Keratinocyte (primary cell): ENCODE measurements around the gene RANBP17.

Experiments
- CTCF ChIP-seq, 3 experiments: IDR thresholded peaks in 1 of 3; conservative IDR thresholded peaks in 1 of 3; optimal IDR thresholded peaks in 1 of 3; 2 replicates in 2 of 3; 3 replicates in 1 of 3; pipeline versions ENCODE3 to v1.5.1; 2011; ENCODE audit warnings: low read length in 3 of 3, mild to moderate bottlenecking in 3 of 3, moderate library complexity in 2 of 3, control low read depth in 1 of 3, inconsistent platforms in 1 of 3; ENCODE audit not compliant: insufficient read depth in 2 of 3; ENCODE audit errors: extremely low read depth in 1 of 3
- EZH2 ChIP-seq: IDR thresholded peaks from one replicate; pipeline ENCODE4 v1.6.1; 2012; ENCODE audit warnings: inconsistent platforms, mild to moderate bottlenecking, low read length, moderate library complexity

- no peak for TF ChIP-seq CTCF (optimal IDR thresholded peaks at IDR 0.05 in 1 of 3, IDR thresholded peaks at IDR 0.05 in 1 of 3, conservative IDR thresholded peaks at IDR 0.05 in 1 of 3; ENCODE audit: extremely low read depth in 1 of 3, insufficient read depth in 2 of 3, low read length in 3 of 3)
- TF ChIP-seq EZH2 = no peak
Observed at GRCh38 chr5:170963521-170963920, 101.7 kb downstream of the RANBP17 start.
